ENCODE data around the gene CCDC137. TPM values are rescaled to one million over a fixed set of nuclear protein-coding genes. Genes with fewer than 3 reads are reported as not detected.

CCDC137 gene
- total and polyA plus RNA-seq, 2 of the 13 experiments (the other 11 are each of a cell fraction or from before 2014, with no cell fraction given), result 14.6 to 39.1 TPM

- TF ChIP-seq ZNF839 (CRISPR knock-in tag; IDR thresholded peaks at IDR 0.05; ENCODE audit: borderline replicate concordance) (no peak), CEBPG (CRISPR knock-in tag; IDR thresholded peaks at IDR 0.05) (peak; percentile 47), ZBTB44 (CRISPR knock-in tag; IDR thresholded peaks at IDR 0.05) (no peak; the same call in 1 of the 2 replicates), KLF15 (CRISPR knock-in tag; IDR thresholded peaks at IDR 0.05; ENCODE audit: borderline replicate concordance) (no peak), ZNF775 (CRISPR knock-in tag; IDR thresholded peaks at IDR 0.05; ENCODE audit: borderline replicate concordance) (no peak; the same call in 1 of the 2 replicates), MIXL1 (CRISPR knock-in tag; IDR thresholded peaks at IDR 0.05) (peak; percentile 44), KDM2A (CRISPR knock-in tag; IDR thresholded peaks at IDR 0.05; ENCODE audit: borderline replicate concordance, low read depth) (peak; percentile 86), ZNF460 (CRISPR knock-in tag; IDR thresholded peaks at IDR 0.05; ENCODE audit: borderline replicate concordance) (0 out of 2 replicates have a peak, but pooled peaks have one; percentile 40), ZNF574 (CRISPR knock-in tag; IDR thresholded peaks at IDR 0.05) (peak; percentile 98), SIX4 (CRISPR knock-in tag; IDR thresholded peaks at IDR 0.05) (no peak; the same call in 1 of the 2 replicates), RXRA (CRISPR knock-in tag; IDR thresholded peaks at IDR 0.05) (peak; percentile 79; the same call in 1 of the 2 replicates), CCAR2 (optimal IDR thresholded peaks at IDR 0.05; ENCODE audit: low read depth, low read length) (no peak), ZNF572 (CRISPR knock-in tag; IDR thresholded peaks at IDR 0.05) (0 out of 2 replicates have a peak, but pooled peaks have one; percentile 15), ZFX (CRISPR knock-in tag; IDR thresholded peaks at IDR 0.05; ENCODE audit: low read depth) (peak; percentile 79)
- TF ChIP-seq, protein P1, sequence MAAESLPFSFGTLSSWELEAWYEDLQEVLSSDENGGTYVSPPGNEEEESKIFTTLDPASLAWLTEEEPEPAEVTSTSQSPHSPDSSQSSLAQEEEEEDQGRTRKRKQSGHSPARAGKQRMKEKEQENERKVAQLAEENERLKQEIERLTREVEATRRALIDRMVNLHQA (CRISPR knock-in tag; IDR thresholded peaks at IDR 0.05), result no peak
- TF ChIP-seq, protein P2, sequence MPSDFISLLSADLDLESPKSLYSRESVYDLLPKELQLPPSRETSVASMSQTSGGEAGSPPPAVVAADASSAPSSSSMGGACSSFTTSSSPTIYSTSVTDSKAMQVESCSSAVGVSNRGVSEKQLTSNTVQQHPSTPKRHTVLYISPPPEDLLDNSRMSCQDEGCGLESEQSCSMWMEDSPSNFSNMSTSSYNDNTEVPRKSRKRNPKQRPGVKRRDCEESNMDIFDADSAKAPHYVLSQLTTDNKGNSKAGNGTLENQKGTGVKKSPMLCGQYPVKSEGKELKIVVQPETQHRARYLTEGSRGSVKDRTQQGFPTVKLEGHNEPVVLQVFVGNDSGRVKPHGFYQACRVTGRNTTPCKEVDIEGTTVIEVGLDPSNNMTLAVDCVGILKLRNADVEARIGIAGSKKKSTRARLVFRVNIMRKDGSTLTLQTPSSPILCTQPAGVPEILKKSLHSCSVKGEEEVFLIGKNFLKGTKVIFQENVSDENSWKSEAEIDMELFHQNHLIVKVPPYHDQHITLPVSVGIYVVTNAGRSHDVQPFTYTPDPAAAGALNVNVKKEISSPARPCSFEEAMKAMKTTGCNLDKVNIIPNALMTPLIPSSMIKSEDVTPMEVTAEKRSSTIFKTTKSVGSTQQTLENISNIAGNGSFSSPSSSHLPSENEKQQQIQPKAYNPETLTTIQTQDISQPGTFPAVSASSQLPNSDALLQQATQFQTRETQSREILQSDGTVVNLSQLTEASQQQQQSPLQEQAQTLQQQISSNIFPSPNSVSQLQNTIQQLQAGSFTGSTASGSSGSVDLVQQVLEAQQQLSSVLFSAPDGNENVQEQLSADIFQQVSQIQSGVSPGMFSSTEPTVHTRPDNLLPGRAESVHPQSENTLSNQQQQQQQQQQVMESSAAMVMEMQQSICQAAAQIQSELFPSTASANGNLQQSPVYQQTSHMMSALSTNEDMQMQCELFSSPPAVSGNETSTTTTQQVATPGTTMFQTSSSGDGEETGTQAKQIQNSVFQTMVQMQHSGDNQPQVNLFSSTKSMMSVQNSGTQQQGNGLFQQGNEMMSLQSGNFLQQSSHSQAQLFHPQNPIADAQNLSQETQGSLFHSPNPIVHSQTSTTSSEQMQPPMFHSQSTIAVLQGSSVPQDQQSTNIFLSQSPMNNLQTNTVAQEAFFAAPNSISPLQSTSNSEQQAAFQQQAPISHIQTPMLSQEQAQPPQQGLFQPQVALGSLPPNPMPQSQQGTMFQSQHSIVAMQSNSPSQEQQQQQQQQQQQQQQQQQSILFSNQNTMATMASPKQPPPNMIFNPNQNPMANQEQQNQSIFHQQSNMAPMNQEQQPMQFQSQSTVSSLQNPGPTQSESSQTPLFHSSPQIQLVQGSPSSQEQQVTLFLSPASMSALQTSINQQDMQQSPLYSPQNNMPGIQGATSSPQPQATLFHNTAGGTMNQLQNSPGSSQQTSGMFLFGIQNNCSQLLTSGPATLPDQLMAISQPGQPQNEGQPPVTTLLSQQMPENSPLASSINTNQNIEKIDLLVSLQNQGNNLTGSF (CRISPR knock-in tag; IDR thresholded peaks at IDR 0.05), result peak; percentile 91
- TF ChIP-seq, protein P3, sequence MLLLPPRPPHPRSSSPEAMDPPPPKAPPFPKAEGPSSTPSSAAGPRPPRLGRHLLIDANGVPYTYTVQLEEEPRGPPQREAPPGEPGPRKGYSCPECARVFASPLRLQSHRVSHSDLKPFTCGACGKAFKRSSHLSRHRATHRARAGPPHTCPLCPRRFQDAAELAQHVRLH (CRISPR knock-in tag; IDR thresholded peaks at IDR 0.05; ENCODE audit: borderline replicate concordance, low read depth), result peak; percentile 24; the same call in 1 of the 2 replicates
These were observed at the start of gene CCDC137, which contains the start of gene OXLD1 (continued) for GRCh38 chr17:81666342-81667191.
